Kidney (tissue), 14 donors: ENCODE results near the gene PHF21A. TPM values are rescaled to one million over a fixed set of nuclear protein-coding genes. Genes with fewer than 3 reads are reported as not detected.

Experiments used
- DNase-seq, 5 donors: peaks; one replicate each; pipeline ENCODE4 v3.0.0-alpha.2; 2013 to 2020
- FAIRE-seq: peaks from 2 replicates; lab custom pipeline; 2012; peaks lifted over from hg19 to GRCh38; lab: Jason Lieb, UNC
- H3K27ac ChIP-seq, 2 donors: one replicate each; pipeline ENCODE4 v1.7.0; 2013; ENCODE audit warnings: low read depth in 2 of 2, low read length in 2 of 2, inconsistent platforms in 1 of 2
- H3K27me3 ChIP-seq: one replicate; pipeline ENCODE4 v1.7.1; 2013; ENCODE audit warnings: low read length, inconsistent platforms; ENCODE audit not compliant: control insufficient read depth, insufficient read depth
- H3K36me3 ChIP-seq, 3 donors: one replicate each; pipeline versions ENCODE4 v1.7.0 to v1.7.1; 2013; ENCODE audit warnings: low read length in 3 of 3, control low read depth in 1 of 3, inconsistent platforms in 1 of 3; ENCODE audit not compliant: insufficient read depth in 3 of 3, control insufficient read depth in 2 of 3
- H3K4me1 ChIP-seq, 3 donors: one replicate each; pipeline versions ENCODE4 v1.7.0 to v1.7.1; 2013; ENCODE audit warnings: low read length in 3 of 3, inconsistent platforms in 1 of 3, low read depth in 1 of 3; ENCODE audit not compliant: control insufficient read depth in 2 of 3, insufficient read depth in 2 of 3
- H3K4me3 ChIP-seq, 3 donors: one replicate each; pipeline versions ENCODE4 v1.7.0 to v1.8.1; 2013; ENCODE audit warnings: low read length in 3 of 3, control low read depth in 1 of 3, inconsistent platforms in 1 of 3
- H3K9ac ChIP-seq, 3 donors: one replicate each; pipeline versions ENCODE4 v1.7.0 to v1.7.1; 2013; ENCODE audit warnings: low read length in 3 of 3, control low read depth in 1 of 3, inconsistent platforms in 1 of 3
- H3K9me3 ChIP-seq, 3 donors: one replicate each; pipeline versions ENCODE4 v1.7.0 to v1.7.1; 2013; ENCODE audit warnings: low read length in 3 of 3, control low read depth in 1 of 3, inconsistent platforms in 1 of 3; ENCODE audit not compliant: control insufficient read depth in 2 of 3, insufficient read depth in 1 of 3
- CTCF ChIP-seq: IDR thresholded peaks from 3 replicates; pipeline ENCODE4 v1.5.1; 2012; ENCODE audit warnings: mild to moderate bottlenecking, moderate library complexity, borderline replicate concordance; ENCODE audit not compliant: insufficient read depth; ENCODE audit errors: extremely low read depth
- intact Hi-C: fragments of 100-400 bp; cut with DNase I; formaldehyde crosslinking; loops from one replicate; pipeline ENCODE4 v1.11.1; 2022
- polyA plus RNA-seq: library from polyadenylated mRNA; stranded (reverse); fragments of 350-450 nt; fragmentation: Illumina TruSeq; extraction: RNeasy Lipid Tissue Mini Kit (QIAGEN cat#74804); gene quantifications from one replicate; pipeline ENCODE4 v1.2.3, GENCODE V29; 2014; ENCODE audit warnings: low read depth, low replicate concordance; ENCODE audit not compliant: insufficient read depth
- total RNA-seq: library from RNA; stranded (reverse); fragmentation: NEBNext Ultra II Directional; extraction: Animal tissue kit (Norgen Biotek cat#: 25700); gene quantifications from one replicate; pipeline ENCODE4 v1.2.1, GENCODE V29; 2021
- donor health status: control.
- donor health status: control.
- donor health status: control.
- donor health status: control.
- donor health status: control.
- donor health status: DM: yes; HTN: yes; CAD: no.
- donor health status: Normal renal cell carcinoma (clear cell type).

Gene PHF21A
- total and polyA plus RNA-seq, 2 donors from 2014 or later = 9.6 to 48.2 TPM

GRCh38 chr11:45973601-45974000 is 147.7 kb downstream of the PHF21A start:
- H3K9me3 ChIP-seq = no peaks in the 10 kb centered on the region
- no peak for DNase-seq
- no peak for FAIRE-seq
- H3K9ac ChIP-seq = no peak overlapping the region
- intact Hi-C loops = no loop called here
- no peaks in the 10 kb centered on the region for H3K4me1 ChIP-seq
- no peak overlapping the region for H3K4me3 ChIP-seq
- TF ChIP-seq CTCF = no peak
- H3K27ac ChIP-seq = no peak overlapping the region
- H3K36me3 ChIP-seq = peaks cover 3 to 7% (median 6%) of the 10 kb centered on the region in 3 donors
- no peaks in the 10 kb centered on the region for H3K27me3 ChIP-seq

- TF ChIP-seq CTCF = no peak
- Histone ChIP-seq H3K36me3 (peaks cover 4 to 13% (median 9%) of the 10 kb centered on the region in 3 donors), H3K4me3 (no peak overlapping the region), H3K27ac (no peak overlapping the region), H3K4me1 (no peaks in the 10 kb centered on the region), H3K27me3 (no peaks in the 10 kb centered on the region), H3K9ac (no peak overlapping the region), H3K9me3 (no peaks in the 10 kb centered on the region)
- intact Hi-C loops = no loop called here
- FAIRE-seq (no peak), DNase-seq (no peak)
These were observed 152.4 kb downstream of the PHF21A start for GRCh38 chr11:45968901-45969300.

GRCh38 chr11:45967506-45967905 is 153.7 kb downstream of the PHF21A start:
- Histone ChIP-seq H3K4me1 (no peaks in the 10 kb centered on the region), H3K27ac (no peak overlapping the region), H3K9me3 (no peaks in the 10 kb centered on the region), H3K36me3 (peaks cover 4 to 13% (median 9%) of the 10 kb centered on the region in 3 donors), H3K9ac (no peak overlapping the region), H3K4me3 (no peak overlapping the region), H3K27me3 (no peaks in the 10 kb centered on the region)
- no peak for TF ChIP-seq CTCF
- DNase-seq (no peak), FAIRE-seq (no peak)
- intact Hi-C loops = no loop called here

GRCh38 chr11:45964911-45965389 is 156.3 kb downstream of the PHF21A start:
- H3K36me3 ChIP-seq = peaks cover 6 to 9% (median 7%) of the 10 kb centered on the region in 3 donors
- no peak overlapping the region for H3K27ac ChIP-seq

More at GRCh38 chr11:45964911-45965389, 156.3 kb downstream of the PHF21A start:
- intact Hi-C loops = no loop called here
- H3K4me3 ChIP-seq = no peak overlapping the region
- no peak overlapping the region for H3K9ac ChIP-seq
- FAIRE-seq = peak; percentile 92
- no peaks in the 10 kb centered on the region for H3K9me3 ChIP-seq
- no peaks in the 10 kb centered on the region for H3K27me3 ChIP-seq
- DNase-seq = peak in 4 of 5 donors; percentile 79 to 92 (median 86)
- TF ChIP-seq CTCF = peak; percentile 95
- no peaks in the 10 kb centered on the region for H3K4me1 ChIP-seq
